HFF-Myc (cell line): ENCODE results near the gene NOS1.

ENCODE experiments used
- DNase-seq: peaks from one replicate; pipeline ENCODE4 v3.0.0-alpha.2; 2011; ENCODE audit warnings: low read depth; ENCODE audit errors: extremely low read depth
- H3K4me3 ChIP-seq: replicated peaks from 2 replicates; pipeline ENCODE4 v1.5.1; 2011; ENCODE audit warnings: low read depth, mild to moderate bottlenecking, control low read depth, low read length
- TF ChIP-seq, protein P1 (sequence below): IDR thresholded peaks from 2 replicates; pipeline ENCODE4 v1.5.1; 2012; ENCODE audit warnings: mild to moderate bottlenecking, low read depth, low read length, control low read depth; ENCODE audit errors: missing control alignments

Gene NOS1

DNA sequence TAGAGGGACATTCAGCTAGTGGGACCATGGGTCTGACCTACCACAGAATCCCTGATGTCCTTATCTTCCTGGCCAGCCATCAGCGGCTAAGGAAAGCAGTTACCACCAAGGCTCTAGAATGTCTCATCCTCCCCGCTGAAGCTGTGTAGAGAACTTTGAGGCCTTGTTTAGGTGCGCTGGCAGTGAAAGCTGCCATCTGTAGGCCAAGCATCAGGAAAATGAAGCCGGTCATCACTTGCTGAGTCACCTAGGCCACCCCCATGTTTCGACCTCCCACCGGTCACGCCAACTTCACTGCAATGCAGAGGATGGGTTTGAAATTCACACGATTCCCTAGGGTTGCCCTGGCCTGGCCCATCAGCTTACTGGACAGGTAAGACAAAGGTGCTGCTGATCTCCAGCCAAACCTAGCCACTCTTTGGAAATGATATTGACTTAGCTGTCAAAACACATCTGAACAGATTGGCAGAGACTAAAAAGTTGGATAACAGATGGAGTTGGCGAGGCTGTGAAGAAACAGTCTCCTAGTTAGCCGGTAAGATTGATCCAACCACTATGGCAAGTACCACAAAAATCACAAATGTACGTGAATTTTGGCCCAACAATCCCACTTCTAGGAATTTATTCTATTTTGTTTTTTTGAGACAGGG, 52.0 kb downstream of the NOS1 start:
- H3K4me3 ChIP-seq: no peak overlapping the region
- DNase-seq: no peak
- TF ChIP-seq, protein P1, sequence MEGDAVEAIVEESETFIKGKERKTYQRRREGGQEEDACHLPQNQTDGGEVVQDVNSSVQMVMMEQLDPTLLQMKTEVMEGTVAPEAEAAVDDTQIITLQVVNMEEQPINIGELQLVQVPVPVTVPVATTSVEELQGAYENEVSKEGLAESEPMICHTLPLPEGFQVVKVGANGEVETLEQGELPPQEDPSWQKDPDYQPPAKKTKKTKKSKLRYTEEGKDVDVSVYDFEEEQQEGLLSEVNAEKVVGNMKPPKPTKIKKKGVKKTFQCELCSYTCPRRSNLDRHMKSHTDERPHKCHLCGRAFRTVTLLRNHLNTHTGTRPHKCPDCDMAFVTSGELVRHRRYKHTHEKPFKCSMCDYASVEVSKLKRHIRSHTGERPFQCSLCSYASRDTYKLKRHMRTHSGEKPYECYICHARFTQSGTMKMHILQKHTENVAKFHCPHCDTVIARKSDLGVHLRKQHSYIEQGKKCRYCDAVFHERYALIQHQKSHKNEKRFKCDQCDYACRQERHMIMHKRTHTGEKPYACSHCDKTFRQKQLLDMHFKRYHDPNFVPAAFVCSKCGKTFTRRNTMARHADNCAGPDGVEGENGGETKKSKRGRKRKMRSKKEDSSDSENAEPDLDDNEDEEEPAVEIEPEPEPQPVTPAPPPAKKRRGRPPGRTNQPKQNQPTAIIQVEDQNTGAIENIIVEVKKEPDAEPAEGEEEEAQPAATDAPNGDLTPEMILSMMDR: no peak

GRCh38 chr12:117300174-117300573, 61.3 kb downstream of the NOS1 start:
- H3K4me3 ChIP-seq: no peak overlapping the region
- DNase-seq: no peak
- TF ChIP-seq, protein P1: no peak

GRCh38 chr12:117298648-117299225, 62.7 kb downstream of the NOS1 start:
- TF ChIP-seq, protein P1: no peak
- no peak for DNase-seq

GRCh38 chr12:117298191-117298590, 63.2 kb downstream of the NOS1 start:
- DNase-seq: no peak
- H3K4me3 ChIP-seq: no peak overlapping the region
- TF ChIP-seq, protein P1: no peak

More at GRCh38 chr12:117298648-117299225, 62.7 kb downstream of the NOS1 start:
- H3K4me3 ChIP-seq: no peak overlapping the region

- no peak overlapping the region for H3K4me3 ChIP-seq
- TF ChIP-seq, protein P1: no peak
- no peak for DNase-seq
Measured at GRCh38 chr12:117294189-117294603, 67.2 kb downstream of the NOS1 start.

- H3K4me3 ChIP-seq: no peak overlapping the region
- TF ChIP-seq, protein P1: no peak
Measured at GRCh38 chr12:117293510-117293909, 67.9 kb downstream of the NOS1 start.

More at GRCh38 chr12:117293510-117293909, 67.9 kb downstream of the NOS1 start:
- DNase-seq: no peak
